HepG2 (cell line): ENCODE data around the gene BDP1. TPM values are rescaled to one million over a fixed set of nuclear protein-coding genes. Genes with fewer than 3 reads are reported as not detected.

Experiments used
- ATRX ChIP-seq: sonication (generic); formaldehyde crosslinking; IDR thresholded peaks from 2 replicates; pipeline ENCODE4 v1.4.0; 2020; ENCODE audit warnings: missing genetic modification reagents, borderline replicate concordance
- CHD2 ChIP-seq: IDR thresholded peaks from 2 replicates; pipeline ENCODE4 v1.6.1; 2011; ENCODE audit warnings: low read depth, low read length, improper control_type of control experiment
- ELF3 ChIP-seq: IDR thresholded peaks from 2 replicates; pipeline ENCODE4 v1.6.1; 2016; ENCODE audit warnings: missing genetic modification reagents, missing compliant biosample characterization
- EZH2 ChIP-seq: conservative IDR thresholded peaks from 2 replicates; pipeline ENCODE4 v1.6.1; 2012; ENCODE audit warnings: mild to moderate bottlenecking, low read depth, low read length, moderate library complexity
- GMEB2 ChIP-seq: IDR thresholded peaks from 2 replicates; pipeline ENCODE4 v1.6.1; 2016; ENCODE audit warnings: missing biosample characterization, missing genetic modification reagents, low read depth
- MEIS2 ChIP-seq: sonication (generic); formaldehyde crosslinking; IDR thresholded peaks from 2 replicates; pipeline ENCODE4 v1.9.0; 2021; ENCODE audit warnings: mild to moderate bottlenecking, missing genetic modification reagents
- PAX8 ChIP-seq: sonication (generic); formaldehyde crosslinking; IDR thresholded peaks from 2 replicates; pipeline ENCODE4 v1.8.0; 2022; ENCODE audit warnings: mild to moderate bottlenecking, missing genetic modification reagents, borderline replicate concordance
- PHB2 ChIP-seq: fragments of 450-650 bp; IDR thresholded peaks from 2 replicates; pipeline ENCODE4 v1.6.1; 2018; ENCODE audit not compliant: partially characterized antibody
- POLR2AphosphoS2 ChIP-seq: IDR thresholded peaks from 2 replicates; pipeline ENCODE4 v1.6.1; 2011; ENCODE audit warnings: low read depth, low read length, improper control_type of control experiment
- SRSF9 ChIP-seq: fragments of 200-400 bp; formaldehyde crosslinking; IDR thresholded peaks from 2 replicates; pipeline ENCODE4 v1.6.1; 2018; ENCODE audit warnings: borderline replicate concordance, mild to moderate bottlenecking, low read depth, low read length; ENCODE audit not compliant: insufficient read depth, poor library complexity, severe bottlenecking
- ZBTB10 ChIP-seq: sonication (generic); formaldehyde crosslinking; IDR thresholded peaks from 2 replicates; pipeline ENCODE4 v1.4.0; 2020; ENCODE audit warnings: missing genetic modification reagents, borderline replicate concordance
- ZFYVE20 ChIP-seq: sonication (generic); formaldehyde crosslinking; IDR thresholded peaks from 2 replicates; pipeline ENCODE4 v1.8.0; 2023; ENCODE audit warnings: low read depth, mild to moderate bottlenecking, moderate library complexity, missing genetic modification reagents, borderline replicate concordance
- ZNF296 ChIP-seq: sonication (generic); formaldehyde crosslinking; conservative IDR thresholded peaks from 2 replicates; pipeline ENCODE4 v1.5.0; 2020; ENCODE audit warnings: mild to moderate bottlenecking, missing genetic modification reagents
- ZNF362 ChIP-seq: sonication (generic); formaldehyde crosslinking; IDR thresholded peaks from 2 replicates; pipeline ENCODE4 v1.4.0; 2020; ENCODE audit warnings: missing genetic modification reagents, mild to moderate bottlenecking, borderline replicate concordance
- ZNF75D ChIP-seq: sonication (generic); formaldehyde crosslinking; IDR thresholded peaks from 2 replicates; pipeline ENCODE4 v1.8.1; 2023; ENCODE audit warnings: missing genetic modification reagents, mild to moderate bottlenecking, borderline replicate concordance
- ZNF879 ChIP-seq: sonication (generic); formaldehyde crosslinking; IDR thresholded peaks from 2 replicates; pipeline ENCODE4 v1.8.1; 2023; ENCODE audit warnings: missing genetic modification reagents
- polyA plus RNA-seq, 8 experiments: library from polyadenylated mRNA; depleted of rRNA in 3 of 8; stranded (reverse) in 7 of 8; unstranded in 1 of 8; fragments of >200 nt; fragmentation: Illumina TruSeq in 4 of 8; extraction: Trizol in 4 of 8; gene quantifications; 2 replicates each; pipeline versions ENCODE4 v1.2.1 to v1.2.3, GENCODE V29; 2011 to 2016; ENCODE audit warnings: low read depth in 4 of 8, missing spikeins in 1 of 8, mixed read lengths in 1 of 8; ENCODE audit not compliant: insufficient read depth in 1 of 8
- total RNA-seq, 5 experiments: library from RNA; depleted of rRNA; stranded (reverse); fragments of >200 nt; fragmentation: Illumina TruSeq; extraction: Trizol; gene quantifications; 2 replicates each; pipeline ENCODE4 v1.2.3, GENCODE V29; 2016; ENCODE audit warnings: low read depth in 1 of 5
- TF ChIP-seq, protein P1 (sequence below): sonication (generic); formaldehyde crosslinking; conservative IDR thresholded peaks from 2 replicates; pipeline ENCODE4 v1.8.0; 2022; ENCODE audit warnings: low read depth, missing genetic modification reagents
- TF ChIP-seq, protein P2 (sequence below): sonication (generic); formaldehyde crosslinking; IDR thresholded peaks from 2 replicates; pipeline ENCODE4 v1.9.0; 2021; ENCODE audit warnings: missing genetic modification reagents, borderline replicate concordance

Gene BDP1
- total and polyA plus RNA-seq, 2 of the 13 experiments (the other 11 are each of a cell fraction or from before 2014, with no cell fraction given) = 10.2 to 22.4 TPM

DNA sequence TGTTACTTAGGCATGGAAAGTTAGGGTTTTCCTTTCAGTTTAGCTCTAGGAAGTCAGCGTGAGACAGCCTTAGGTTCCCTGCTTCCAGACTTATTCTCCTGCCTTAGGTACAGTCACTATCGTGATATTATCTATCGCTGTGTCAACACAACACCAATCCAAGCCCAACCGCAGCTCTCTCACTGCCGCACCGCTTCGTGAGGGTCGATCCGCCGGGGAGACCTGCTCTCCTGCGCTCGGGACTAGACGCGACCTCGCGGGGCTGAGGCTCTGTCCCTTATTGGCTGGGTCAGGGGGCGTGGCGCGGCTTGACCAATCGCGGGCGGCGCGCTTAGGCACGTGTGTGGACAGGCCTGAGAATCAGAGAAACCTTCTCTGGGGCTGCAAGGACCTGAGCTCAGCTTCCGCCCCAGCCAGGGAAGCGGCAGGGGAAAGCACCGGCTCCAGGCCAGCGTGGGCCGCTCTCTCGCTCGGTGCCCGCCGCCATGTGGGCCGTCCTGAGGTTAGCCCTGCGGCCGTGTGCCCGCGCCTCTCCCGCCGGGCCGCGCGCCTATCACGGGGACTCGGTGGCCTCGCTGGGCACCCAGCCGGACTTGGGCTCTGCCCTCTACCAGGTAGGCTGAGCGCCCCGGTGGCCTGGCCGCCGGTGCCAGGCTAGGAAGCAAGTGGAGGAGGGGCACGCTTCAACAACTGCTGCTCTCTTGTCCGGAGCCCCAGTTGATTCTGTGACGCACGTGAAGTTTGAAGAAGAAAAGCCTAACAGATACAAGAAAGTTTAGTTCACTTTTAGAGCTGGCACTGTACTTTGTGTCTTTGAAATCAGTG lies 131.7 kb downstream of the BDP1 start, which contains the start of gene MCCC2 (continued):
- no peak for TF ChIP-seq EZH2
- no peak for TF ChIP-seq GMEB2
- TF ChIP-seq ZNF296 (CRISPR knock-in tag) = no peak
- TF ChIP-seq, protein P1, sequence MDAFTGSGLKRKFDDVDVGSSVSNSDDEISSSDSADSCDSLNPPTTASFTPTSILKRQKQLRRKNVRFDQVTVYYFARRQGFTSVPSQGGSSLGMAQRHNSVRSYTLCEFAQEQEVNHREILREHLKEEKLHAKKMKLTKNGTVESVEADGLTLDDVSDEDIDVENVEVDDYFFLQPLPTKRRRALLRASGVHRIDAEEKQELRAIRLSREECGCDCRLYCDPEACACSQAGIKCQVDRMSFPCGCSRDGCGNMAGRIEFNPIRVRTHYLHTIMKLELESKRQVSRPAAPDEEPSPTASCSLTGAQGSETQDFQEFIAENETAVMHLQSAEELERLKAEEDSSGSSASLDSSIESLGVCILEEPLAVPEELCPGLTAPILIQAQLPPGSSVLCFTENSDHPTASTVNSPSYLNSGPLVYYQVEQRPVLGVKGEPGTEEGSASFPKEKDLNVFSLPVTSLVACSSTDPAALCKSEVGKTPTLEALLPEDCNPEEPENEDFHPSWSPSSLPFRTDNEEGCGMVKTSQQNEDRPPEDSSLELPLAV (CRISPR knock-in tag) = no peak
- TF ChIP-seq ELF3 (CRISPR knock-in tag) = peak; percentile 58
- TF ChIP-seq PAX8 (CRISPR knock-in tag) = 0 out of 2 replicates have a peak, but pooled peaks have one; percentile 78
- TF ChIP-seq, protein P2, sequence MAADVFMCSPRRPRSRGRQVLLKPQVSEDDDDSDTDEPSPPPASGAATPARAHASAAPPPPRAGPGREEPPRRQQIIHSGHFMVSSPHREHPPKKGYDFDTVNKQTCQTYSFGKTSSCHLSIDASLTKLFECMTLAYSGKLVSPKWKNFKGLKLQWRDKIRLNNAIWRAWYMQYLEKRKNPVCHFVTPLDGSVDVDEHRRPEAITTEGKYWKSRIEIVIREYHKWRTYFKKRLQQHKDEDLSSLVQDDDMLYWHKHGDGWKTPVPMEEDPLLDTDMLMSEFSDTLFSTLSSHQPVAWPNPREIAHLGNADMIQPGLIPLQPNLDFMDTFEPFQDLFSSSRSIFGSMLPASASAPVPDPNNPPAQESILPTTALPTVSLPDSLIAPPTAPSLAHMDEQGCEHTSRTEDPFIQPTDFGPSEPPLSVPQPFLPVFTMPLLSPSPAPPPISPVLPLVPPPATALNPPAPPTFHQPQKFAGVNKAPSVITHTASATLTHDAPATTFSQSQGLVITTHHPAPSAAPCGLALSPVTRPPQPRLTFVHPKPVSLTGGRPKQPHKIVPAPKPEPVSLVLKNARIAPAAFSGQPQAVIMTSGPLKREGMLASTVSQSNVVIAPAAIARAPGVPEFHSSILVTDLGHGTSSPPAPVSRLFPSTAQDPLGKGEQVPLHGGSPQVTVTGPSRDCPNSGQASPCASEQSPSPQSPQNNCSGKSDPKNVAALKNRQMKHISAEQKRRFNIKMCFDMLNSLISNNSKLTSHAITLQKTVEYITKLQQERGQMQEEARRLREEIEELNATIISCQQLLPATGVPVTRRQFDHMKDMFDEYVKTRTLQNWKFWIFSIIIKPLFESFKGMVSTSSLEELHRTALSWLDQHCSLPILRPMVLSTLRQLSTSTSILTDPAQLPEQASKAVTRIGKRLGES (CRISPR knock-in tag) = no peak
- TF ChIP-seq ZNF879 = no peak
- no peak for TF ChIP-seq ATRX (CRISPR knock-in tag)
- TF ChIP-seq ZNF362 = peak; percentile 30; the same call in 1 of the 2 replicates
- TF ChIP-seq POLR2AphosphoS2 = no peak
- TF ChIP-seq ZNF75D (CRISPR knock-in tag) = no peak
- 0 out of 2 replicates have a peak, but pooled peaks have one; percentile 24 for TF ChIP-seq MEIS2 (CRISPR knock-in tag)
- TF ChIP-seq CHD2 = peak; percentile 89
- 0 out of 2 replicates have a peak, but pooled peaks have one; percentile 26 for TF ChIP-seq ZBTB10 (CRISPR knock-in tag)
- no peak for TF ChIP-seq PHB2
- no peak for TF ChIP-seq ZFYVE20
- TF ChIP-seq SRSF9 = no peak
